Kidney tubule cell (primary cell): ENCODE data around the gene FRG2B.
"Not testable (repeated sequence)": the region's sequence is repeated elsewhere in the genome, so short reads cannot be mapped to it uniquely, and the experiment has no call there.

Experiments used
- DNase-seq: peaks from one replicate; pipeline ENCODE4 v3.0.0-alpha.2; 2018; ENCODE audit warnings: low spot score

Gene FRG2B

GRCh38 chr10:133626695-133627094 is at the start of gene FRG2B:
Gene FRG2B (minus strand): TSS chr10:133626795. CDS start chr10:133626742, 53 bp downstream.
- DNase-seq, result not testable (repeated sequence)

- DNase-seq, result not testable (repeated sequence)
Observed at GRCh38 chr10:133667446-133667845, 40.9 kb upstream of the FRG2B start.

DNA sequence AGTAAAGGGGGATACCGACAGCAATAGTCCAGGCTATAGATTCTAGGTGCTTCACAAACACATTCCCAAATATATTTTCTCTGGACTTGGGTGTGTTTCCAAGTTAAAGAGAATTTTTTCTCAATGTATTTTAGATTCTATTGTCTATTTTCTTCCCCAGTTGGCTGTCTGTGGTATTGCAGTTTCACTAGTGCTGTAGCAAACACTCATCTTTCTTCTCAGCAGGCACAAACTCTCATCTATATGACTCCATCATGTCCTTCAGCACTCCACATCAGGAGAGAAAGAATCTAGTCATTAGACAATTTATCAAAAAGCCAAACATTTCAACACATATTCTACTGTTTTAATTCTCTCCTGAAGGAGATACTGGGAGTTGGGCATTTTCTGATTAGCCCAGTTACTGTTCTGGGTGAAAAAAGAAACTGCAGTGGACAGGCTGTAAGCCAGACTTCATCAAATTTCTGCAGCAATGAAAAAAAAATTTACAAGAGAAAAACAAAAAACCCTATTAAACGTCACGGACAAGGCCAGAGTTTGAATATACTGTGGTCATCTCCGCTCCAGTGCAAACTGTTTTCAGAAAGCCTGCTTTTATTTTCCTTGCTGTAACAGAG is 37.1 kb upstream of the FRG2B start:
- DNase-seq, result not testable (repeated sequence)

DNA sequence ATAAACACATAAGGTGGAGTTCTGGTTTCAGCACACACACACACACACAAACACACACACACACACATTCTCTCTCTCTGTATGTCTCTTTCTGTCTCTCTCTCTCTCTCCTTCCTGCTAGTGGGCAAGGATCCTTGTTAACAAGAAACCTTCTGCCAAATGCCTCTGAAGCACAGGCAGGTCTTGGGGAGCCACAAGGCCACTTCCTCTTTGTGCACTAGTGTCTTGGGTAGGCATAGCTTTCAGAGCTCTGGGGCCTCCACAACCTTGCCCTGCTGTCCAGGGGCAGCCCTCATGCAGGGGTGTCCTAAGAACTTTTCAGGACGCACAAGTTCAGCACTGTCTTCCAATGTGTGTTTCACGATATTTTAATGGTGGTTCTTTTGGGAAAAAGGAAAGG is 34.5 kb upstream of the FRG2B start:
- not testable (repeated sequence) for DNase-seq

- not testable (repeated sequence) for DNase-seq
Observed at GRCh38 chr10:133660516-133660915, 33.9 kb upstream of the FRG2B start.

DNA sequence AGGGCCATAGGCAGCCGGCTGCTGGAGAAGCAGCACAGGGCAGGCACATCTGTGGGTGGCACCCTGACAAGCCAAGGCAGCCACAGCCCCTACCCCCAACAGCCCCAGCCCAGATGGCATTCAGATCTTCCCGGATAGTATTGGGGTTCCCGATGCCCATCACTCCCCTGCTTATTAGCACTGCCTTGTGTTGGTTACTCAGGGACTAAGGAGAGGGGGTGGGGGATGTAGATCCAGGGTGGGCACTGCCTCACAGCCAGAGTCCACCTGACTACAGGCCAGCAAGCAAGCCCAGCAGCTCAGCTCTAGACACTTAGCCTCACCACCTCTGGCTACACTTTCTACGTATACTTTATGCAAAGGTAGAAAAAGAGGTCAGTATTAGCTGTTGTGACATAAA is 30.7 kb upstream of the FRG2B start:
- DNase-seq, result not testable (repeated sequence)

- not testable (repeated sequence) for DNase-seq
Observed at GRCh38 chr10:133648872-133649455, 22.4 kb upstream of the FRG2B start.

- DNase-seq, result not testable (repeated sequence)
Observed at GRCh38 chr10:133647075-133647748, 20.6 kb upstream of the FRG2B start.

DNA sequence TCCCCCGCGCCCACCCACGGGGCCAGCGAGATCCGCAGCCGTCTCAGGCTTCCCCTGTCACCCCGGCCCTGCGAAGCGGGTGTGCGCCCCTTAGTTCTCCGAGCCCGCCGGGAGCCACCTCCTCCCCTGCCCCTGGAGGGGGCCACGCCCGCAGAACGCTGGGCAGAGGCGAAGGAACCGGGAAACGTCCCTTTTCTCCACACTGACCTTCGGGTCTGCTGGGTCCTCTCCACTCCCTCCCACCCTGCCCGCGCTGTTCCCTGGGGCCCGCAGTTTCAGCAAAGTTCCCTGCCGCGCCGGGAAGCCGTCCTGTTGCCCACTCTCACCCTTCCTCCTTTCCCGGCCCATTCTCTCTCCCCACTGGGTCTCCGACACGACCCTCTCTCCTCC is 11.2 kb upstream of the FRG2B start:
- DNase-seq, result not testable (repeated sequence)

- not testable (repeated sequence) for DNase-seq
Observed at GRCh38 chr10:133637202-133637845, 10.7 kb upstream of the FRG2B start.

DNA sequence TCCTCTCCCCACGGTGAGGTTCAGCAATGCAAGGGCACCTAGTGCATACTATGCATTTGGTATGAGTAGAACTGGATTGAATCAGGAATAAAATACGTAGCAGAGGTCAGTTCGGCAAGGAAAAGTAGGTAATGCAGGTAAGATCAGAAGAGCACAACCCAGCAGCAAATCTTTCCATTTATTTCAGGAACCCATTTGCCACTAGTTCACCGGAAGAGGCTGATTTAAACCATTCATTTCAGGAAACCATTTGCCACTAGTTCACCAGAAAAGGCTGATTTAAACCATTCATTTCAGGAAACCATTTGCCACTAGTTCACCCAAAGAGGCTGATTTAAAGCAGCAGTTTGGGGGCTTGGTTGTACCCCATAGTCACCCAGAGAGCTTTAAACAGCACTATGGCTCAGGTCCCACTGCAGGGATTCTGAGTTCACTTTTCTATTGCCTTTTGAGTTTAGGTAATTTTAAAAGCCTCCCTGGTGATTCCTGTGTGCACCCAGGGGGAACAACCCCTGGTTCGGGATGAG is 4.2 kb upstream of the FRG2B start:
- not testable (repeated sequence) for DNase-seq

- not testable (repeated sequence) for DNase-seq
Observed at GRCh38 chr10:133622544-133622943, 4.1 kb downstream of the FRG2B start.

DNA sequence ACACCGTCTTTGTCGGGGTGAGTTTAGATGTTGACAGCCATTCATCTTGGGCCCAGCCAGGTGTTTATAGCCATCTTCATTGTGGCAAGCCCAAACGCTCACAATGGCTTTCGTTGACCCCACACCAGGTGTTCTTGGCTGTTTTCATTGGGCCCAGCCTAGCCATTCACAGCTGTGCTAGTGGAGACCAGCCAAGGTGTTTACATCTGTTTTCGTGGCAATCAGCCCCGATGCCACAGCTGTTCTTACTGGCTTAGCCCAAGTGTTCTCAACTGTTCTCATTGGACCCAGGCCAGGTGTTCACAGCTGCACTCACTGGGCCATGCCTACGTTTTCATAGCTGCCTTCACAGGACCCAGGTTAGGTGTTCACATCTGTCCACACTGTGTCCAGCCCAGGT is 7.7 kb downstream of the FRG2B start:
- no peak for DNase-seq

- DNase-seq, result no peak
Observed at GRCh38 chr10:133617196-133617595, 9.4 kb downstream of the FRG2B start.

- DNase-seq, result no peak
Observed at GRCh38 chr10:133616371-133617130, 10.0 kb downstream of the FRG2B start.

DNA sequence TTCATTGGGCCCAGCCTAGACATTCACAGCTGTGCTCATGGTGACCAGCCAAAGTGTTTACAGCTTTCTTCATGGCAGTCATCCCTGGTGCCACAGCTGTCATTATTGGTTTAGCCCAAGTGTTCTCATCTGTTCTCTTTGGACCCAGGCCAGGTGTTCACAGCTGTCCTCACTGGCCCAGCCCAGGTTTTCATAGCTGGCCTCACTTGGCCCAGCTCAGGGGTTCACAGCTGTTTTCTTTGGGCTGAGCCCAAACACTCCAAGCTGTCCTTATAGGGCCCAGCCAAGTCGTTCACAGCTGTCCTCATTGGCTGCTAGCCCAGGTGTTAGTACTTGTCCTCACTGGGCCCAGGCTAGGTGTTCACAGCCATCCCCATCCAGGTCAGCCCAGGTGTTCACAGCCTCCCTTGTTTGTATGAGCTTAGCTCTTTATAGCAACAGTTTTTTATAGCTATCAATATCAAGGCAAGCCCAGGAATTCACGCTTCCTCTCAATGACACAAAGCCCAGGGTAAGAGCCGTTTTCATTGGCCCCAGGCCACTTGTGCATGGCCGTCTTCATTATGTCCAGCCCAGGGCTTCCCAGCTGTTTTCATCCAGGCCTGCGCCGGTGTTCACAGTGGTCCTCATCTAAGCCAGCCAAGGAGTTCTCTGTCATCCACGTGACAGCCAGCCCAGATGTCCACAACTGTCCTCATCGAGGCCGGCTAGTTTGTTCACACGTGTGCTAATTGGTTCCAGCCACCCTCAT is 11.6 kb downstream of the FRG2B start:
- DNase-seq, result no peak

DNA sequence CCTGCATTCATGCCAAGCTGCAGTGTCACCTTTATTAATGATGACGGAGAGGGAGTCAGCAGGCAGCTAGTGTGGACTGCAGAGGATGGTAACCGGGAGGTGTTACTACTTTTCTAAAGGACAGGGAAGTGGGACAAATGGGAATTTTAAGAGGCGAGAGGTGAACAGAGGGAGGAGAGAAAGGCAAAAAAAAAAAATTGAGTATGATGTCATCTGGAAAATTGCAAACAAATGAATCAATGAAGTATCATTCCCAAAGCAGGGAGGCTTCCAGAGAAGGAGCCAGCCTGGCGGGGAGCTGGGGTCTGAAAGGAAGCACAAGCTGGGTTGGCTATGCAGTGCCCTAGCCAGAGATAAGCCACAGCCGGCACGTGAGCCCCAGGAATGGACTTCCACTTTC is 12.9 kb downstream of the FRG2B start:
- DNase-seq, result no peak

DNA sequence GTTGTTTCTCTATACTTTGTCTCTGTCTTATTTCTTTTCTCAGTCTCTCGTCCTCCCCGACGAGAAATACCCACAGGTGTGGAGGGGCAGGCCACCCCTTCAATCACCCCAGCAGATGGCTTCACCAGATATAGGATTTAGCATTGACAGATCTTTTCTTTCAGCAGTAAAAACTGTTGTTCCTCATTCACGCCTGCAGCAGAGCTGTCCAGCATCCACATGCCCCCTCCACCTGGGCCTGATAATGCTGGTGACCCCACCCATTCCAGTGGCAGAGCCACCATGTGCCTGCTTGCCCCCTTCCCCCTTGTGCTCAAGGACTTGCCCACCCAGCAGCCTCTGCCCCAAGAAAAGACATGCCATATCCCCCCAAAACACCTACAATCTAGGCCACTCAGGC is 15.5 kb downstream of the FRG2B start:
- no peak for DNase-seq

DNA sequence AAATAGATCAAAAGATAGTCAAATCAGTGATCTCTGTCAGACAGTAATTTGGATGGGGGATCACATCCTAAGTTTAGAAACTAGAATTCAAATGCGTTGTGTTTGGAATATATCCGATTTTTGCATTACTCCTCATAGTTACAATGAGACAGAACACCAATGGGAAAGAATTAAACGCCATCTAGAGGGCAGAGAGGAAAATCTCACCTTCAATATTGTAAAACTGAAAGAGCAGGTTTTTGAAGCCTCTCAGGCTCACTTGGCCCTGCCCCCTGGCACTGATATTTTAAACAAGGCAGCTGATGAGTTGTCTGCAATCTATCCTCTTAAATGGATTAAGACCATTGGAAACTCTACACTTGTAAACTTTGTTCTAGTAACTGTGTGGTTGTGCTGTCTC is 17.7 kb downstream of the FRG2B start:
- peak; percentile 7 for DNase-seq

GRCh38 chr10:133603434-133603833 is 23.2 kb downstream of the FRG2B start:
- not testable (repeated sequence) for DNase-seq

DNA sequence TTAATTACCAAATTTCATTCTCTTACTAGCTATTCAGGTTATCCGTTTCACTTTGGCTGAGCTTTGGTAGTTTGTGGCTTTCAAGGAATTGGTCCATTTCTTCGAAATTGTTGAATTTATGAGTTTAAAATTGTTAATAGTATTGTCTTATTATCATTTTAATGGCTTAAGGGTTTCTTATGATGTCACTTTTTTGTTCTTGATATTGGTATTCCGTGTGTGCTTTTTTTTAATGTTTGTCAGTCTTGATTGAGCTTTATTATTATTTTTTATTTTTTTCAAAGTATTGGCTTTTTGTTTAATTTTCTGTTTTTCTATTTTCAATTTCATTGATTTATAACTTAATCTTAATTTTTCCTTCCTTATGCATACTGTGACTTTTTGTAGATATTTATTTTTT is 25.9 kb downstream of the FRG2B start:
- no peak for DNase-seq
